Occipital lobe (tissue), 2 donors: ENCODE data around the gene GNB3. TPM values are rescaled to one million over a fixed set of nuclear protein-coding genes. Genes with fewer than 3 reads are reported as not detected.
A peak's percentile ranks its signal among the peaks of the same experiment; 100 is the strongest.
"Not testable (repeated sequence)": the region's sequence is repeated elsewhere in the genome, so short reads cannot be mapped to it uniquely, and the experiment has no call there.

Source experiments
- DNase-seq: peaks from one replicate; lab custom pipeline; 2025; lab: John Stamatoyannopoulos, UW
- total RNA-seq: library from RNA; depleted of rRNA; stranded (reverse); fragments of >200 nt; gene quantifications from one replicate; pipeline ENCODE4 v1.2.3, GENCODE V29; 2014

Gene GNB3
- total RNA-seq, 1 donor from 2014 or later, result 0.94 TPM

DNA sequence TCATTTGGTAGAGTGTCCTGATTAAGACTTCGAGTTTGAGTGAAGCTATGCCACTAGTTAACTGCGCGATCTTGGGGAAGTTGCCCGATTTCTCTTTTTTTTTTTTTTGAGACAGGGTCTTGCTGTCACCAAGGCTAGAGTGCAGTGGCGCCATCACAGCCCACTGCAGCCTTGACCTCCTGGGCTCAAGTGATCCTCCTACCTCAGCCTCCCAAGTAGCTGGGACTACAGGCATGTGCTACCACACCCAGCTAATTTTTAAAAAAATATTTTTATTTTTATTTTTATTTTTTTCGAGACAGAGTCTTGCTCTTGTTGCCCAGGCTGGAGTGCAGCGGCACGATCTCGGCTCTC, 33.3 kb downstream of the GNB3 start:
- DNase-seq, result not testable (repeated sequence)

DNA sequence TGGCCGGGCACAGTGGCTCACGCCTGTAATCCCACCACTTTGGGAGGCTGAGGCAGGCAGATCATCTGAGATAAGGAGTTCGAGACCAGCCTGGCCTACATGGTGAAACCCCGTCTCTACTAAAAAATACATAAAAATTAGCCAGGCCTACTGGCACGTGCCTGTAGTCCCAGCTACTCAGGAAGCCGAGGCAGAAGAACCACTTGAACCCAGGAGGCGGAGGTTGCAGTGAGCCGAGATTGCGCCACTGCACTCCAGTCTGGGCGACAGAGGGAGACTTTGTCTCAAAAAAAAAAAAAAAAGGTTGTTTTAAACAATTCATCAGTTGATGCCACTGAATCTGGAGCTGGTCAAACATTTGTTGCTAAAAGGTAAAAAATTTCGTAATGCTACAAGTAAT, 39.1 kb downstream of the GNB3 start:
- DNase-seq, result not testable (repeated sequence)

- DNase-seq, result no peak
Observed at GRCh38 chr12:6883252-6883651, 42.5 kb downstream of the GNB3 start.

- DNase-seq, result no peak
Observed at GRCh38 chr12:6883683-6884082, 43.0 kb downstream of the GNB3 start.

GRCh38 chr12:6884539-6884938, 43.8 kb downstream of the GNB3 start:
- no peak for DNase-seq

- DNase-seq, result not testable (repeated sequence)
Observed at GRCh38 chr12:6886206-6886999, 45.7 kb downstream of the GNB3 start.

DNA sequence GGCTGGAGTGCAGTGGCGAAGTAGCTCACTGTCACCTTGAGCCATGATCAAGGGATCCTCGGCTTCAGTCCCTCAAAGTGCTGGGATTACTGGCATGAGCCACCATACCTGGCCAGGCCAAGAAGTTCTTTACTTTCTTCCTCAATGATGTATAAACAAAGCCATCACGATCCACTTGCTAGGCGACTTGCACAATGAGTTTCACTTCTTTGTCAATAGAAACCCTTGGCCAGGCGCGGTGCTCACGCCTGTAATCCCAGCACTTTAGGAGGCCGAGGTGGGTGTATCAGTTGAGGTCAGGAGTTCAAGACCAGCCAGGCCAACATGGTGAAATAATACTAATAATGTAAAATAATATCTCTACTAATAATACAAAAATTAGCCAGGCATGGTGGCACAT, 46.7 kb downstream of the GNB3 start:
- DNase-seq, result no peak

GRCh38 chr12:6888360-6888759, 47.6 kb downstream of the GNB3 start:
- no peak for DNase-seq

- DNase-seq, result not testable (repeated sequence)
Observed at GRCh38 chr12:6888794-6889193, 48.1 kb downstream of the GNB3 start.

DNA sequence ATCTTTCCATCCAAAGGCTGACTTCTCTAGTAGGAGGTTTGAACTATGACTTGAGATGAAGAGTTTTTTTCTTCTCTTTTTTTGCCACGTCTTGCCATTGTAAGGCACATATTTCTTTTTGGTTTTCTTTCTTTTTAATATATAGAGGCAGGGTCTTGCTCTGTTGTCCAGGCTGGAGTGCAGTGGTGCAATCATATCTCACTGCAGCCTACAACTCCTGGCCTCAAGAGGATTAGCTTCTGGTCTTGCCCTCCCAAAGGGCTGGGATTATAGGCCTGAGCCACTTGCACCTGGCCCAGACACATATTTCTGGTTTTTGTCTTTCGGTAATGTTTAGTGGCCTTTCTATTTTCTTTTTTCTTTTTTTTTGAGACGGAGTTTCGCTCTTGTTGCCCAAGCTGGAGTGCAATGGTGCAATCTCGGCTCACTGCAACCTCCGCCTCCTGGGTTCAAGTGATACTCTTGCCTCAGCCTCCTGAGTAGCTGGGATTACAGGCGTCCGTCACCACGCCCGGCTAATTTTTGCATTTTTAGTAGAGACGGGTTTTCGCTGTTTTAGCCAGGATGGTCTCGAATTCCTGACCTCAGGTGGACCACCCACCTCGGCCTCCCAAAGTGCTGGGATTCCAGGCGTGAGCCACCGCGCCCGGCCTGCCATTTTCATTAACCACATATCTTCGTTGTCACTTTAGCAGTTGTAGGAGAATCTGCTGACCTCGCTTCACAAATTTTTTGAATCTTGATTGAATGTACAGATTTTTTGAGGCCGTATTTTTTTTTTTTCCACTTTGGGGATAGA, 49.2 kb downstream of the GNB3 start:
- DNase-seq, result not testable (repeated sequence)

GRCh38 chr12:6890789-6891645, 50.3 kb downstream of the GNB3 start:
- DNase-seq, result peak; percentile 94

GRCh38 chr12:6891646-6892001, 50.9 kb downstream of the GNB3 start:
- DNase-seq, result no peak

GRCh38 chr12:6892683-6893082, 52.0 kb downstream of the GNB3 start:
- DNase-seq, result not testable (repeated sequence)

- DNase-seq, result no peak
Observed at GRCh38 chr12:6894321-6894720, 53.6 kb downstream of the GNB3 start.

Other genes starting within 250 kb of the GNB3 start
- gene CHD4, start 233.5 kb upstream of the GNB3 start, total RNA-seq, result 149 TPM
- gene LPAR5, start 205.0 kb upstream of the GNB3 start, total RNA-seq, result 0.62 TPM
- gene ACRBP, start 193.5 kb upstream of the GNB3 start, total RNA-seq, result 0.62 TPM
- gene ING4, start 177.8 kb upstream of the GNB3 start, total RNA-seq, result 65.0 TPM
- gene ZNF384, start 151.6 kb upstream of the GNB3 start, total RNA-seq, result 15.1 TPM
- 1.2 TPM for gene PIANP, start 140.1 kb upstream of the GNB3 start, total RNA-seq
- gene COPS7A, start 116.9 kb upstream of the GNB3 start, total RNA-seq, result 37.1 TPM
- gene MLF2, start 87.8 kb upstream of the GNB3 start, total RNA-seq, result 81.4 TPM
- 26.8 TPM for gene PTMS, start 74.6 kb upstream of the GNB3 start, total RNA-seq
- not detected for gene LAG3, start 68.4 kb upstream of the GNB3 start, total RNA-seq
- 2.3 TPM for gene CD4, start 51.4 kb upstream of the GNB3 start, total RNA-seq
- gene GPR162, start 19.1 kb upstream of the GNB3 start, total RNA-seq, result 61.3 TPM
- 11.2 TPM for gene P3H3, start 12.5 kb upstream of the GNB3 start, total RNA-seq
- gene CDCA3, start 10.4 kb downstream of the GNB3 start, total RNA-seq, result 3.9 TPM
- 66.8 TPM for gene USP5, start 11.2 kb downstream of the GNB3 start, total RNA-seq
- 179 TPM for gene TPI1, start 26.6 kb downstream of the GNB3 start, total RNA-seq
- gene SPSB2, start 32.4 kb downstream of the GNB3 start, total RNA-seq, result 2.8 TPM
- gene LRRC23, start 63.9 kb downstream of the GNB3 start, total RNA-seq, result 7.6 TPM
- gene ENO2, start 73.7 kb downstream of the GNB3 start, total RNA-seq, result 137 TPM
- 9.2 TPM for gene ATN1, start 87.0 kb downstream of the GNB3 start, total RNA-seq
- not detected for gene RNU7-1, start 102.9 kb downstream of the GNB3 start, total RNA-seq
- gene C12orf57, start 103.1 kb downstream of the GNB3 start, total RNA-seq, result 243 TPM
- gene PTPN6, start 110.4 kb downstream of the GNB3 start, total RNA-seq, result 3.1 TPM
- 102 TPM for gene PHB2, start 129.7 kb downstream of the GNB3 start, total RNA-seq
- 26.0 TPM for gene EMG1, start 130.0 kb downstream of the GNB3 start, total RNA-seq
- 6.6 TPM for gene LPCAT3, start 177.6 kb downstream of the GNB3 start, total RNA-seq
- gene C1S, start 219.8 kb downstream of the GNB3 start, total RNA-seq, result 10.8 TPM